ENCODE results near the gene FOXK2.

The FOXK2 gene

DNA sequence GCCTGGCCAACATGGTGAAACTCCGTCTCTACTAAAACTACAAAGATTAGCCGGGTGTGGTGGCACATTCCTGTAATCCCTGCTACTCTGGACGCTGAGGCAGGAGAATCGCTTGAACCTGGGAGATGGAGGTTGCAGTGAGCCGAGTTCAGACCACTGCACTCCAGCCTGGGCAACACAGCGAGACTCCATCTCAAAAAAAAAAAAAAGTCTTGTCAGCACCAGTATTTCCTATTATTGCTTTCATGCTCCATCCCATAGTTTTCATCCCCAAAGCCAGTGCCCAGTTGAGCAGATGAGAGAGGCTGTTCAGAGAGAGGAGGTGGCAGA lies 70.3 kb downstream of the FOXK2 start:
- TF ChIP-seq CTCF (IDR thresholded peaks at IDR 0.05; ENCODE audit: insufficient read depth, low read length, poor library complexity, severe bottlenecking): no peak
- Histone ChIP-seq H3K27me3 (replicated peaks; ENCODE audit: control insufficient read depth, insufficient read depth, low read length) (no peaks in the 10 kb centered on the region), H3K36me3 (ENCODE audit: control insufficient read depth, insufficient read depth, low read length) (peaks cover 19% of the 10 kb centered on the region), H3K4me3 (replicated peaks; ENCODE audit: low read depth, low read length) (no peak overlapping the region)
- DNase-seq (ENCODE audit: extremely low read depth, insufficient read length): no peak

DNA sequence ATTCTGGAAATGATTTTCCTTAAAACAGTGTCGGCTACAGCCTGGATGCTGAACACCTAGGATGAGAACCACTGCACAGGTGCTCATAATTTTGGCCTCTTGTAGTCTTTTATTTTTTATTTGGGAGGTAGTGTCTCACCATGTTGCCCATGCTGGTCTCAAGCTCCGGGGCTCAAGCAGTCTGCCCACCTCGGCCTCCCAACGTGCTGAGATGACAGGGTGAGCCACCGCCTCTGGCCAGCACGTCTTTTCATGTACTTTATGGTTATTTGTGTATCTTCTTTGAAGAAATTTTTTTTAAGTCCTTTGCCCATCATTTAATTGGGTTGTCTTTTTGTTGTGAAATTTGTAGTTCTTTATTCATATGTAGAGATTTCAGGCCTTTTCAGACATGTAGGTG lies 70.7 kb downstream of the FOXK2 start:
- Histone ChIP-seq H3K4me3 (replicated peaks; ENCODE audit: low read depth, low read length) (no peak overlapping the region), H3K36me3 (ENCODE audit: control insufficient read depth, insufficient read depth, low read length) (peaks cover 15% of the 10 kb centered on the region), H3K27me3 (replicated peaks; ENCODE audit: control insufficient read depth, insufficient read depth, low read length) (no peaks in the 10 kb centered on the region)
- no peak for TF ChIP-seq CTCF (IDR thresholded peaks at IDR 0.05; ENCODE audit: insufficient read depth, low read length, poor library complexity, severe bottlenecking)
- DNase-seq (ENCODE audit: extremely low read depth, insufficient read length): no peak

DNA sequence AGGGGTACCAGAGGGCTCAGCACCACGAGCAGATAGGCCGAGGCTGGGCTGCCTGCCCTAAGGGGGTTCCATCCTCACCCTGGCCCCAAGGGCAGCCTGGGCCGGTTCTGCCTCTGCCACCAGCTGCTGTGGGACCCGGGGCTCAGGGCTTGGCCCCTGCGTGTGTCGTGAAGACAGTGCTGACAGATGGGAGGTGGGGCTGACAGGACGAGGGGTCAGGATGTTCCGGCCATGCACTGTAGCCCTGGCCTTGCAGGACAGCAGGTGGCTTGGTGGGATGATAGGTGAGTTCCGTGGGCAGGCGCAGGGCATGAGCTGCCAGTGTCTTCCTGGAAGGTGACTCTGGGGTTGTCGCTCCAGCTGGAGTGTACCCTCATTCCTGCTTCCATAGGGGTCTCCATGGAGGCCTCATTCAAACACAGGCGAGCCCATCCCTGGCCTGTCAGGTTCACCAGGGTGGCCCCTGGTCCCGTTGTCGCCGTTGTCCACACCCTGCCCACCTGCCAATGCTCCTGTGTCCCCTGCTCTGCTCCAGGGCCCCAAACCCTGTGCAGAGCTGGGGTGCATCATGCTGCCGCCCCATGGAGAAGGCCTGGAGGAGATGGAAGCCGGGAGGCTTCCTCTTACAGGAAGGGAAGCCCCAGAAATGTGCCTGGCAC lies 71.5 kb downstream of the FOXK2 start:
- H3K4me3 ChIP-seq (replicated peaks; ENCODE audit: low read depth, low read length): no peak overlapping the region
- DNase-seq (ENCODE audit: extremely low read depth, insufficient read length): no peak
- no peaks in the 10 kb centered on the region for H3K27me3 ChIP-seq (replicated peaks; ENCODE audit: control insufficient read depth, insufficient read depth, low read length)
- H3K36me3 ChIP-seq (ENCODE audit: control insufficient read depth, insufficient read depth, low read length): peaks cover 14% of the 10 kb centered on the region
- no peak for TF ChIP-seq CTCF (IDR thresholded peaks at IDR 0.05; ENCODE audit: insufficient read depth, low read length, poor library complexity, severe bottlenecking)

GRCh38 chr17:82592289-82592766 lies 72.8 kb downstream of the FOXK2 start:
- H3K4me3 ChIP-seq (replicated peaks; ENCODE audit: low read depth, low read length): no peak overlapping the region
- H3K36me3 ChIP-seq (ENCODE audit: control insufficient read depth, insufficient read depth, low read length): peaks cover 22% of the 10 kb centered on the region
- H3K27me3 ChIP-seq (replicated peaks; ENCODE audit: control insufficient read depth, insufficient read depth, low read length): no peaks in the 10 kb centered on the region
- TF ChIP-seq CTCF (IDR thresholded peaks at IDR 0.05; ENCODE audit: insufficient read depth, low read length, poor library complexity, severe bottlenecking): no peak
- DNase-seq (ENCODE audit: extremely low read depth, insufficient read length): no peak

GRCh38 chr17:82592767-82593589 lies 73.4 kb downstream of the FOXK2 start:
- Histone ChIP-seq H3K27me3 (replicated peaks; ENCODE audit: control insufficient read depth, insufficient read depth, low read length) (no peaks in the 10 kb centered on the region), H3K4me3 (replicated peaks; ENCODE audit: low read depth, low read length) (peak overlapping the region; percentile 52), H3K36me3 (ENCODE audit: control insufficient read depth, insufficient read depth, low read length) (peaks cover 22% of the 10 kb centered on the region)
- no peak for TF ChIP-seq CTCF (IDR thresholded peaks at IDR 0.05; ENCODE audit: insufficient read depth, low read length, poor library complexity, severe bottlenecking)
- DNase-seq (ENCODE audit: extremely low read depth, insufficient read length): no peak

Measured in GM06990 (cell line).